Gastroesophageal sphincter (tissue), 2 donors: ENCODE results near the gene HDC.

Source experiments
- EP300 ChIP-seq: sonication (generic); formaldehyde crosslinking; IDR thresholded peaks from one replicate; pipeline ENCODE4 v1.6.1; 2017; ENCODE audit warnings: antibody characterized with exemption, mild to moderate bottlenecking
- POLR2A ChIP-seq, 2 donors: fragments of 450-650 bp; IDR thresholded peaks; one replicate each; pipeline ENCODE4 v1.6.1; 2017; ENCODE audit warnings: antibody characterized with exemption in 2 of 2, mild to moderate bottlenecking in 2 of 2, moderate library complexity in 1 of 2

- TF ChIP-seq EP300, result no peak
- TF ChIP-seq POLR2A (IDR thresholded peaks at IDR 0.05), result no peak
Measured at GRCh38 chr15:50304836-50305235, 39.3 kb upstream of the HDC start.
